Duodenal mucosa (tissue), 2 donors: ENCODE data around the gene SLC25A30.
"Not testable (repeated sequence)": the region's sequence is repeated elsewhere in the genome, so short reads cannot be mapped to it uniquely, and the experiment has no call there.

Source experiments
- H3K27ac ChIP-seq: one replicate; pipeline ENCODE4 v1.7.0; 2013; ENCODE audit warnings: low read depth, low read length
- H3K27me3 ChIP-seq, 2 donors: one replicate each; pipeline ENCODE4 v1.7.0; 2013; ENCODE audit warnings: low read length in 2 of 2, control low read depth in 1 of 2; ENCODE audit not compliant: insufficient read depth in 2 of 2, control insufficient read depth in 1 of 2
- H3K36me3 ChIP-seq, 2 donors: one replicate each; pipeline ENCODE4 v1.7.0; 2013; ENCODE audit warnings: low read length in 2 of 2, control low read depth in 1 of 2; ENCODE audit not compliant: insufficient read depth in 2 of 2, control insufficient read depth in 1 of 2
- H3K4me1 ChIP-seq, 2 donors: one replicate each; pipeline ENCODE4 v1.7.0; 2013; ENCODE audit warnings: low read length in 2 of 2, control low read depth in 1 of 2; ENCODE audit not compliant: insufficient read depth in 2 of 2, control insufficient read depth in 1 of 2
- H3K4me3 ChIP-seq, 2 donors: one replicate each; pipeline ENCODE4 v1.7.0; 2013; ENCODE audit warnings: low read length in 2 of 2, low read depth in 1 of 2
- H3K9ac ChIP-seq, 2 donors: one replicate each; pipeline ENCODE4 v1.7.0; 2013; ENCODE audit warnings: low read length in 2 of 2, low read depth in 1 of 2
- H3K9me3 ChIP-seq, 2 donors: one replicate each; pipeline ENCODE4 v1.7.0; 2013; ENCODE audit warnings: low read length in 2 of 2, control low read depth in 1 of 2; ENCODE audit not compliant: control insufficient read depth in 1 of 2

The SLC25A30 gene

GRCh38 chr13:45353895-45354294, 64.3 kb downstream of the SLC25A30 start:
- Histone ChIP-seq H3K27ac (no peak overlapping the region), H3K36me3 (peaks cover 21 to 45% of the 10 kb centered on the region in 2 donors)

GRCh38 chr13:45352031-45352430, 66.1 kb downstream of the SLC25A30 start:
- Histone ChIP-seq H3K27ac (no peak overlapping the region), H3K27me3 (no peaks in the 10 kb centered on the region), H3K9ac (no peak overlapping the region), H3K4me3 (no peak overlapping the region), H3K36me3 (peaks cover 24 to 46% of the 10 kb centered on the region in 2 donors), H3K9me3 (no peaks in the 10 kb centered on the region), H3K4me1 (no peaks in the 10 kb centered on the region)

More at GRCh38 chr13:45353895-45354294, 64.3 kb downstream of the SLC25A30 start:
- Histone ChIP-seq H3K9ac (no peak overlapping the region), H3K4me3 (no peak overlapping the region), H3K4me1 (no peaks in the 10 kb centered on the region), H3K27me3 (no peaks in the 10 kb centered on the region), H3K9me3 (no peaks in the 10 kb centered on the region)

GRCh38 chr13:45350152-45350551, 68.0 kb downstream of the SLC25A30 start:
- peaks cover 13 to 44% of the 10 kb centered on the region in 2 donors for H3K36me3 ChIP-seq
- no peaks in the 10 kb centered on the region for H3K9me3 ChIP-seq
- H3K4me3 ChIP-seq, result no peak overlapping the region
- no peaks in the 10 kb centered on the region for H3K27me3 ChIP-seq
- no peaks in the 10 kb centered on the region for H3K4me1 ChIP-seq
- no peak overlapping the region for H3K9ac ChIP-seq
- no peak overlapping the region for H3K27ac ChIP-seq

- H3K27me3 ChIP-seq, result no peaks in the 10 kb centered on the region
- no peaks in the 10 kb centered on the region for H3K9me3 ChIP-seq
- peaks cover 10 to 42% of the 10 kb centered on the region in 2 donors for H3K36me3 ChIP-seq
- no peak overlapping the region for H3K4me3 ChIP-seq
- no peak overlapping the region for H3K9ac ChIP-seq
- H3K4me1 ChIP-seq, result no peaks in the 10 kb centered on the region
- H3K27ac ChIP-seq, result no peak overlapping the region
Measured at GRCh38 chr13:45349438-45349837, 68.7 kb downstream of the SLC25A30 start.

- H3K27me3 ChIP-seq, H3K27ac ChIP-seq, H3K9me3 ChIP-seq, H3K4me3 ChIP-seq, H3K9ac ChIP-seq: not testable (repeated sequence)
- H3K4me1 ChIP-seq, result peaks cover 14 to 18% of the 10 kb centered on the region in 2 donors
- H3K36me3 ChIP-seq, result peaks cover 7 to 21% of the 10 kb centered on the region in 2 donors
Measured at GRCh38 chr13:45344064-45344463, 74.1 kb downstream of the SLC25A30 start.
